Tibial artery (tissue), 4 donors: ENCODE data around the gene CYSLTR1.

ENCODE experiments used
- DNase-seq, 2 donors: peaks; one replicate each; pipeline ENCODE4 v3.0.0-alpha.2; 2019
- H3K27ac ChIP-seq, 2 donors: fragments of 200-600 bp; sonication (generic) in 1 of 2; 1 replicate in 1 of 2; 2 replicates in 1 of 2; pipeline ENCODE4 v1.5.1; 2018 to 2019; ENCODE audit warnings: mild to moderate bottlenecking in 1 of 2
- H3K27me3 ChIP-seq, 2 donors: fragments of 200-600 bp; sonication (generic) in 1 of 2; one replicate each; pipeline versions ENCODE4 v1.5.1 to v1.6.0; 2016 to 2019
- H3K36me3 ChIP-seq, 3 donors: fragments of 200-600 bp; sonication (generic) in 2 of 3; one replicate each; pipeline ENCODE4 v1.5.1; 2016 to 2019; ENCODE audit warnings: mild to moderate bottlenecking in 2 of 3
- H3K4me1 ChIP-seq, 4 donors: fragments of 200-600 bp; sonication (generic) in 2 of 4; 1 replicate in 3 of 4; 2 replicates in 1 of 4; pipeline ENCODE4 v1.5.1; 2016 to 2019
- H3K4me3 ChIP-seq, 2 donors: fragments of 200-600 bp; sonication (generic) in 1 of 2; 1 replicate in 1 of 2; 2 replicates in 1 of 2; pipeline ENCODE4 v1.5.1; 2018 to 2019; ENCODE audit warnings: mild to moderate bottlenecking in 2 of 2
- H3K9me3 ChIP-seq, 3 donors: fragments of 200-600 bp; sonication (generic) in 1 of 3; one replicate each; pipeline ENCODE4 v1.5.1; 2016 to 2019
- intact Hi-C: fragments of 100-400 bp; cut with DNase I; formaldehyde crosslinking; loops from one replicate; pipeline ENCODE4 v1.15.0; 2023; ENCODE audit warnings: low total_unique reads
- TF ChIP-seq, protein P1 (sequence below), 2 experiments: fragments of 200-600 bp in 1 of 2; fragments of 450-650 bp in 1 of 2; IDR thresholded peaks; one replicate each; pipeline ENCODE4 v1.5.1; 2017 to 2019; ENCODE audit warnings: antibody characterized with exemption in 2 of 2, mild to moderate bottlenecking in 1 of 2, moderate library complexity in 1 of 2

Gene CYSLTR1

GRCh38 chrX:78327370-78328086 lies at the start of gene CYSLTR1:
Gene CYSLTR1 (minus strand): TSS chrX:78327611. CDS start chrX:78273746, 53,865 bp downstream.
- Histone ChIP-seq H3K4me1 (no peaks in the 10 kb centered on the region), H3K9me3 (no peaks in the 10 kb centered on the region), H3K36me3 (no peaks in the 10 kb centered on the region), H3K27ac (no peak within 1 kb of the TSS), H3K4me3 (peak within 1 kb of the TSS; percentile 23 to 24), H3K27me3 (no peaks in the 10 kb centered on the region)
- intact Hi-C loops = no loop called here
- no peak for DNase-seq
- TF ChIP-seq, protein P1, sequence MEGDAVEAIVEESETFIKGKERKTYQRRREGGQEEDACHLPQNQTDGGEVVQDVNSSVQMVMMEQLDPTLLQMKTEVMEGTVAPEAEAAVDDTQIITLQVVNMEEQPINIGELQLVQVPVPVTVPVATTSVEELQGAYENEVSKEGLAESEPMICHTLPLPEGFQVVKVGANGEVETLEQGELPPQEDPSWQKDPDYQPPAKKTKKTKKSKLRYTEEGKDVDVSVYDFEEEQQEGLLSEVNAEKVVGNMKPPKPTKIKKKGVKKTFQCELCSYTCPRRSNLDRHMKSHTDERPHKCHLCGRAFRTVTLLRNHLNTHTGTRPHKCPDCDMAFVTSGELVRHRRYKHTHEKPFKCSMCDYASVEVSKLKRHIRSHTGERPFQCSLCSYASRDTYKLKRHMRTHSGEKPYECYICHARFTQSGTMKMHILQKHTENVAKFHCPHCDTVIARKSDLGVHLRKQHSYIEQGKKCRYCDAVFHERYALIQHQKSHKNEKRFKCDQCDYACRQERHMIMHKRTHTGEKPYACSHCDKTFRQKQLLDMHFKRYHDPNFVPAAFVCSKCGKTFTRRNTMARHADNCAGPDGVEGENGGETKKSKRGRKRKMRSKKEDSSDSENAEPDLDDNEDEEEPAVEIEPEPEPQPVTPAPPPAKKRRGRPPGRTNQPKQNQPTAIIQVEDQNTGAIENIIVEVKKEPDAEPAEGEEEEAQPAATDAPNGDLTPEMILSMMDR (IDR thresholded peaks at IDR 0.05) = no peak

GRCh38 chrX:78377186-78377585 lies 49.8 kb upstream of the CYSLTR1 start:
- TF ChIP-seq, protein P1 (IDR thresholded peaks at IDR 0.05) = no peak
- no peak overlapping the region for H3K27ac ChIP-seq
- no peak for DNase-seq

GRCh38 chrX:78375894-78376293 lies 48.5 kb upstream of the CYSLTR1 start:
- H3K27me3 ChIP-seq = no peaks in the 10 kb centered on the region
- TF ChIP-seq, protein P1 (IDR thresholded peaks at IDR 0.05) = no peak

More at GRCh38 chrX:78377186-78377585, 49.8 kb upstream of the CYSLTR1 start:
- intact Hi-C loops = no loop called here
- Histone ChIP-seq H3K4me3 (no peak overlapping the region), H3K9me3 (peaks cover 0 to 7% (median 0%) of the 10 kb centered on the region in 3 donors), H3K36me3 (no peaks in the 10 kb centered on the region), H3K4me1 (no peaks in the 10 kb centered on the region), H3K27me3 (no peaks in the 10 kb centered on the region)

DNA sequence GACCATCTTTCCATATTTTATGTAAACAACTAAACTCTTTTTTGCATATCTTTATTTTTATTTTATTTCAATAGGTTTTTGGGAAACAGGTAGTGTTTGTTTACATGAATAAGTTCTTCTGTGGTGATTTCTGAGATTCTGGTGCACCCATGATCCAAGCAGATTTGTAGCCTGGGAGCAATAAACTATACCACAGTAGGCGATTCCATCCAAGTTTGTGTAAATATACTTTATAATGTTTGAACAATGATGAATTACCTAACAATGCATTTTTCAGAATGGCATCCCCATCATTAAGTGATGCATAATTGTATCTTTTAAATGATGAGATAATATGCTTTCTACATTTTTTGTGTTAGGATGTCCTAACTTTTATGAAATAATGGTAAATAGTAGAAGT lies 39.2 kb upstream of the CYSLTR1 start:
- Histone ChIP-seq H3K4me3 (no peak overlapping the region), H3K27ac (no peak overlapping the region), H3K36me3 (no peaks in the 10 kb centered on the region), H3K27me3 (no peaks in the 10 kb centered on the region), H3K4me1 (no peaks in the 10 kb centered on the region), H3K9me3 (peaks cover 0 to 3% (median 0%) of the 10 kb centered on the region in 3 donors)
- DNase-seq = no peak
- intact Hi-C loops = no loop called here
- TF ChIP-seq, protein P1 (IDR thresholded peaks at IDR 0.05) = no peak

More at GRCh38 chrX:78375894-78376293, 48.5 kb upstream of the CYSLTR1 start:
- H3K4me3 ChIP-seq = no peak overlapping the region
- no peak overlapping the region for H3K27ac ChIP-seq
- no peak for DNase-seq
- H3K9me3 ChIP-seq = peaks cover 0 to 2% (median 0%) of the 10 kb centered on the region in 3 donors
- H3K4me1 ChIP-seq = no peaks in the 10 kb centered on the region
- intact Hi-C loops = no loop called here
- H3K36me3 ChIP-seq = no peaks in the 10 kb centered on the region

DNA sequence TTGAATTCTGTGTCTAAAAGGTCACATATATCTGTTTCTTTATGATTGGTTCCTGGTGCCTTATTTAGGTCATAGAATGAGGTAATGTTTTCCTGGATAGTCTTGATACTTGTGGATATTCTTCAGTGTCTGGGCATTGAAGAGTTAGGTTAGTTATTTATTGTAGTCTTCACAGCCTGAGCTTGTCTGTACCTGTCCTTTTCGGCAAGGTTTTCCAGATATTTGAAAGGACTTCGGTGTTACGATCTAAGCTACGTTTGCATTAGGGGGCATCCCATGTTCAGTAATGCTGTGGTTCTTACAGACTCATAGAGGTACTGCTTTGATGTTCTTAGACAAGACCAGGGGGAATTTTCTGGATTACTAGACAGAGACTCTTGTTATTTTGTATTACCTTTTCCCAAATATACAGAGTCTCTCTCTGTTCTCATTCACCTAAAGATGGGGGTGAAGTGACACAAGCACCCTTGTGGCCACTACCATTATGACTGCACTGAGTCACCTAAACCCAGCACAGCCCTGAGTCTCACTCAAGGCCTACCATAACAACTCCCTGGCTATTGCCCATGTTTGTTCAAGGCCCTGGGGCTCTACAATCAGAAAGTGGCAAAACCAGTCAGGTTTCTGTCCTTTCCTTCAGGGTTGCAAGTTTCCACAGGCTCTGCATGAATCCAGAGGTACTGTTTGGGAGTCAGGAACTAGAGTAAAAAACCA lies 30.1 kb upstream of the CYSLTR1 start:
- TF ChIP-seq, protein P1 (IDR thresholded peaks at IDR 0.05) = no peak
- Histone ChIP-seq H3K27me3 (no peaks in the 10 kb centered on the region), H3K4me1 (no peaks in the 10 kb centered on the region), H3K4me3 (no peak overlapping the region), H3K36me3 (no peaks in the 10 kb centered on the region), H3K27ac (no peak overlapping the region), H3K9me3 (no peaks in the 10 kb centered on the region)
- no peak for DNase-seq
- intact Hi-C loops = no loop called here
